HG03457 (cell line): Measurements from ENCODE around the gene SLC4A3.

Experiments
- ATAC-seq: cut with Tn5 transposase; IDR thresholded peaks from one replicate; pipeline ENCODE4 v1.9.1; 2021; ENCODE audit warnings: moderate number of reproducible peaks; ENCODE audit not compliant: unreplicated experiment

Gene SLC4A3, protein sequence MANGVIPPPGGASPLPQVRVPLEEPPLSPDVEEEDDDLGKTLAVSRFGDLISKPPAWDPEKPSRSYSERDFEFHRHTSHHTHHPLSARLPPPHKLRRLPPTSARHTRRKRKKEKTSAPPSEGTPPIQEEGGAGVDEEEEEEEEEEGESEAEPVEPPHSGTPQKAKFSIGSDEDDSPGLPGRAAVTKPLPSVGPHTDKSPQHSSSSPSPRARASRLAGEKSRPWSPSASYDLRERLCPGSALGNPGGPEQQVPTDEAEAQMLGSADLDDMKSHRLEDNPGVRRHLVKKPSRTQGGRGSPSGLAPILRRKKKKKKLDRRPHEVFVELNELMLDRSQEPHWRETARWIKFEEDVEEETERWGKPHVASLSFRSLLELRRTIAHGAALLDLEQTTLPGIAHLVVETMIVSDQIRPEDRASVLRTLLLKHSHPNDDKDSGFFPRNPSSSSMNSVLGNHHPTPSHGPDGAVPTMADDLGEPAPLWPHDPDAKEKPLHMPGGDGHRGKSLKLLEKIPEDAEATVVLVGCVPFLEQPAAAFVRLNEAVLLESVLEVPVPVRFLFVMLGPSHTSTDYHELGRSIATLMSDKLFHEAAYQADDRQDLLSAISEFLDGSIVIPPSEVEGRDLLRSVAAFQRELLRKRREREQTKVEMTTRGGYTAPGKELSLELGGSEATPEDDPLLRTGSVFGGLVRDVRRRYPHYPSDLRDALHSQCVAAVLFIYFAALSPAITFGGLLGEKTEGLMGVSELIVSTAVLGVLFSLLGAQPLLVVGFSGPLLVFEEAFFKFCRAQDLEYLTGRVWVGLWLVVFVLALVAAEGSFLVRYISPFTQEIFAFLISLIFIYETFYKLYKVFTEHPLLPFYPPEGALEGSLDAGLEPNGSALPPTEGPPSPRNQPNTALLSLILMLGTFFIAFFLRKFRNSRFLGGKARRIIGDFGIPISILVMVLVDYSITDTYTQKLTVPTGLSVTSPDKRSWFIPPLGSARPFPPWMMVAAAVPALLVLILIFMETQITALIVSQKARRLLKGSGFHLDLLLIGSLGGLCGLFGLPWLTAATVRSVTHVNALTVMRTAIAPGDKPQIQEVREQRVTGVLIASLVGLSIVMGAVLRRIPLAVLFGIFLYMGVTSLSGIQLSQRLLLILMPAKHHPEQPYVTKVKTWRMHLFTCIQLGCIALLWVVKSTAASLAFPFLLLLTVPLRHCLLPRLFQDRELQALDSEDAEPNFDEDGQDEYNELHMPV

DNA sequence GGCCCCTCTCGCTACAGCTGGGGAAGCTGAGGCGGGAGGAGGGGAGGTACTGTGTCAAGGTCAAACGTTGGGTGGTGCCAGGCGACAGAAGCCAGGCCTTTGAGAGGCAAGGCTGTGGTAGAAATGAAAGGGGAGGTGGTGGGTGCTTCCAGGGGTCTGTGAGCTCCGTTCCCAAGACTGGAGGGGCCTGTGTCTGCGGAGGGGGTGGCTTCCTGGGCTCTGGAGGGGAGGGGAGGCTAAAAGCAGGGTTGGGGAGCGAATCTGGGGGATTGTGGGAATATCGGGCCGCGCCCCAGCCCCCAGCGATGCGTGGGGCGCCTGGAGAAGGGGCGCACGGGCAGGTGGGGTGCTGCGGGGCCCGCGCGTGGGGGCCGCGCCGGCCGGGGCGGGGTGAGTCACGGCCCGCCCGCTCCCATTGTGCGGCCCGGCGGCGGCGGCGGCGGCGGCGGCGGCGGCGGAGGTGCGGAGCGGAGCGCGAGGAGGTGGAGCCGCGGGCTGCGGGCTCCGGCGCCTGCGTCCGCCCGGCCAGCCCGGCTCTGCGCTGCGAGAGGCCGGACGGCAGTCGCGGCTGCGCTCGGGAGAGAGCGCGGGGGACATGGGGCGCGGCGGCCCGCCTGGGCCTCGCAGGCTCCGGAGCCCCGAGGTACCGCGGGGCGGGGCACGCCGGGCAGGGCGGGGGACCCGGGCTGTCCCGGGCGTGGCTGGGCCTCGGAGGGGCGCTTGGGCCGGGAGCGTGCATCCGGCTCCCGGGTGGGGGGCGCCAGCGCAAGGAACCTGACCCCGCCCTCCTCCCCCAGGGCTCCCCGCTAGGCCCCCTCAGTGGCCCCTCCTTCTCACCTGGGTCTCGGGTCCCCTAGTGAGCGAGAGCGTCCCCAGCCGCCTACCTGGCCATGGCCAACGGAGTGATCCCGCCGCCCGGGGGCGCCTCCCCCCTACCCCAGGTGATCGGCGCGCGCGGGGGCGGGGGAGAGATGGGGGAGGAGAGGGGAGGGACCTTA is at the start of gene SLC4A3:
TSS of gene SLC4A3 (plus strand) at position 528 of the 998 bp plus-strand sequence. CDS start at position 891, 363 bp downstream.
- ATAC-seq = no peak

DNA sequence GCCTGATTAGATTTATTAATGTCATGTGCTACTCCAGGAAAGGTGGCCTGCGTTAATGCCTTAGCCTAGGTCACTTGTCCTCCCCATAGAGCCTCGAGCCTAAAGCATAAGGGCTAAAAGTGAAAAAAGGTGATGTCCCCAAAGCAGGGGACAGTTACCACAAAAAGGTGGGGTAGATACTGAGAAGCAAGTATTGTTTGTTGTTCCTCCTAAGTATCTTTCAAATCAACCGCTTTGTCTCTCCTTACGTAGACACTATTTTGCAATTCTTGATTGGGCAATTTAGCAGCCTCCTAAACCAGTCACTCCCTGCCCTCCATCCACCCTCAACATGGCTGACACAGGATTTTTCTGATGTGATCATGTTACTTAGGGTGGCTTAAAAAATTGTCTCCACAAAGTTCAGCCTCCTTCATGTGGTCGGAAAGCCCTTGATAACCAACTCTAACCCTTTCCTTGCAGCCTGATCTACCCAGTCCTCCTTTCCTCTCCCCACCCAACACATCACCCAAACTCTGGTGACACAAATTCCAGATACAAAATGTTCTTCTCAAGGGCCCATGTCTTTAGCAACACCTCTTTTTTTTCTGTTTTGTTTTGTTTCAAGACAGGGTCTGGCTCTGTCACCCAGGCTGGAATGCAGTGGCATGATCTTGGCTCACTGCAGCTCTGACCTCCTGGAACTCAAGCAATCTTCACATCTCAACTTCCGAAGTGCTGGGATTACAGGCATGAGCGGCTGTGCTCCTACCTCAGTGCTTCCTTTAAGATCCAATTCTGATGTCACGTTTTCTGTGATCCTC is 48.4 kb upstream of the SLC4A3 start:
- ATAC-seq = no peak

DNA sequence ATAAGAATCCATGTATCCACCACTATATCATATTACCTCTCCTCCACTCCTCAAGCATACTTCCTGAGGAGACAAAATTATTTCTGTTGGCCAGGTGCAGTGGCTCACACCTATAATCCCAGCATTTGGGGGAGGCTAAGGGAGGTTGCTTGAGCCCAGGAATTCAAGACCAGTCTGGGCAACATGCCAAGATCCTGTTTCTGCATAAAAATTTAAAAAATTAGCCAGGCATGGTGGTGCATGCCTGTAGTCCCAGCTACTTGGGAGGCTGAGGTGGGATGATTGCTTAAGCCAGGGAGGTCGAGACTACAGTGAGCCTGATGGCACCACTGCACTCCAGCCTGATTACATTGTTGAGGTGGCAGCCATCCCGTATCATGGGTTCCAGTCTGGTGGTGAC is 46.1 kb upstream of the SLC4A3 start:
- ATAC-seq = no peak

DNA sequence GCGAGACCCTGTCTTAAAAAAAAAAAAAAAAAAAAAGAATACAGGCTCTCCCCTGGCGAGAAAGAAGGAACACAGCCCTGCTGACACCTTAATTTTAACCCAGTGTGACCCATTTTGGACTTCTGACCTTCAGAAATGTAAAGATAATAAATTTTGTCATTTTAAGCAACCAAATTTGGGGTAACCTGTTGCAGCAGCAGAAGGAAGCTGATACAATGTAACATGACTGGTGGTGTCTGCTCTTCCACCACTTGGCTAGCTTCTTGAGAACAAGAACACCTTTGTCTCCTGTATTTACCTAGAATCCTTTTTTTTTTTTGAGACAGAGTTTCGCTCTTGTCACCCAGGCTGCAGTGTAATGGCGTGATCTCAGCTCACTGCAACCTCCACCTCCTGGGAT is 36.3 kb upstream of the SLC4A3 start:
- ATAC-seq = no peak

DNA sequence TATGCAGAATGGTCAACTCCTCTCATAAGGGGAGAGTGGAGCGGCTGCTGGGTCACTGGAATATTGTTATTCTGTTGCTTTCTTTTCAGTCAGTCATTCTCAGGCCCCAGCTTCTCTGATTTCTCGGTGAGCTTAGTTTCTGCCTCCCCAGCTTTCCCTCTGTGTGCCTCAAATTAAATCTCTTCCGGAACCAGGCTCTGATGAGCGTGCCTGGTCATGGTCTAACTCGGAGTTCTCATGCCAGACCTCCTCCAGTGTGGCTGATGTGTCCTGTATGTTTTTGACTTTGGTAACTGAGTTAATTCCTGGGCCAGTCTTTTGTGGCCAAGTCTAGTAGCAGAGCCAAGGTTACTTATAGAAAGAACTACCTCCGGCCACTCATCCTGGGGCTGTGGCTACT is 34.7 kb upstream of the SLC4A3 start:
- no peak for ATAC-seq

DNA sequence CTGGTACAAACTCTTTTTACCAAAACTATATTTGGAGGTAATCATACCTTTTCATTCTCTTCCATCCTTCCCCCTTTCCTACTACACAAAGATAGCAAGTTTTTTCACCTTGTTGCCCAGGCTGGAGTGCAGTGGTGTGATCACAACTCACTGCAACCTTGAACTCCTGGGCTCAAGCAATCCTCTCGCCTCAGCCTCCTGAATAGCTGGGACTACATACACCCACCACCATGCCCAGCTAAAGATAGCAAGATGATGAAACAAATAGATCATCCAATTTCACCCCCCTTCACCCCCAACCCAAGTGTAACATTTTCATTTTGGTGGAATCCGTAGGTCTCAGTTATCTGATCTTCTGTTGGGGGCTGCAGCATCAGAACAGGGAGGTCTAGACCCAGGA is 34.3 kb upstream of the SLC4A3 start:
- no peak for ATAC-seq

DNA sequence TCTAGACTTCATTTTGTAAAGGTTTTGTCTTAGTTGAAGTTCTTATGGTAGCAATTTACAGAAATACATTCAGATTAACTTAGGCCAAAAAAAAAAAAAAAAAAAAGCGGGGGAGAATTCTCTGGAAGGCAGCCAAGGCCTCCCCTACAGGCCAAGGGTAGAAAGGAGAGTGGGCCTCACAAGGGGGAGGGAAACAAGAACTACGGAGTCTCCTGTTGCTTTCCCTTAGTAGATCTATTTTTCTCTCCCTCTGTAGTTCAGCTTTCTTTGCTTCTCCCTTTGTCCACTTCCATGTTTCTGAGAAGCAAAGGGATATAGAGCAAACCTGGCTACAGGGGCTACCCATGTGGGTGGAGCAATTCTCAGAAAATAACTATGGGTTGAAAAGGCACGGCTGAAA is 32.2 kb upstream of the SLC4A3 start:
- ATAC-seq = no peak

DNA sequence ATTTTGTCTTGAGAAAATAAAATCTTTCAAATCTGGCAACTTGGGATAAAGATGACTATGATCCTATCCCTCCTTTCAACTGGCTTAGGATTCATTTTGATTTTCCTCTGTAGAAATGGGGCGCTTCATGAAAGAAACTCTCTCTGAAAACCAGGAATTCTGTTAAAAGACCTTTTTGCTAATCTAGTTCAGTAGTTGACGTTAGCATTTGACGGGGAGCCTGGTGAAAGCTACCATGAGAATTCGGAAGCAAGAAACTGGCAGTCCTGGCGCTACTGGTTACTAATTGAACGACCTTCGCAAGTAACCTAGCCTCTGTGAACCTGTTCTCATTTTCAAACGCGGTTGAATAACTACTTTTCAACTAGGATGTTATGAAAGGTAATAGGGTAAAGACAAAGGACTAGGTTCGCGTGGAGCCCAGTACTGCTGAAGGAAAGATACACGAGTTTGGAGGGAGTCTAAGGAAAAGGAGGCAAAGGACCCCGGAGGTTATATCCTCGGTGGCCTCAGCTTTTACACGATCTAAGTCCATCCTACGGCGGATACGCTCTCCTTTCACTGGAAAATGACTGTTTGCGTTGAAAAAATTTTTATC is 30.4 kb upstream of the SLC4A3 start:
- ATAC-seq = peak; percentile 15

DNA sequence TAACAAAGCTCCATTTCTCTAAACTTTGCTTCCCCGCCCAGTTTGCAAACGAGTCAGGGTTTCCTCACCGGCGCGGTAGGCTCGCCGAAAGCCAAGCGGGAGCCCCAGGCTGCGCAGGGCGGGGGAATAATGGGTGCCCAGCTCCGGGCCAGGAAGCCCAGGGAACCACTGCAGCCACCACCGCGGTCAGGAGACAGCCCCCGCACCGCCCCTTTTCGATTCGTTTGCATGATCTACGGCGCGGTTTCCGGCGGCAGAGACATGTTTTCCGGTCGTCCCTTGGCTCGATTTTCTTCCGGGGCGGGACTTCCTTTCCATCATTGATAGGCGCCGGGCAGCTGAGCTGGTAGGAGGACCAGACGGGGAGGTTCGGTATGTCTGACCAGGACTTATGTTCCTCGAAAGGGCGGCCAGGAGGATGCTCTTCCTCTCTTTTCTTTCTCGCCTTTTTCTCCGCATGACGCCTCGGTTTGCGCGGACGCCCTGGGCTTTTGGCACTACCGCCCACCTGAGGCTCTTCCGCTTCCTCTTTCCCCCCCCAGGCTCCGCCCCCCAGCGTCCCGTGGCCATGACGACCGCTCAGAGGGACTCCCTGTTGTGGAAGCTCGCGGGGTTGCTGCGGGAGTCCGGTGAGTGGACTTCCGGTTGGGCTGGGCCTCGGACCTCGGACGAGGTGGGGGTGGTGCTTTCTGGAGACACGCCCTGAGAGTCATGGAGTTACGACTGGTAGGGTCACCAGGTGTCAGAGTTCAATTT is 29.7 kb upstream of the SLC4A3 start, which contains the start of gene STK11IP:
TSS of gene STK11IP (plus strand) at position 306 of the 756 bp plus-strand sequence. CDS start at position 569, 263 bp downstream.
- ATAC-seq = peak; percentile 84

DNA sequence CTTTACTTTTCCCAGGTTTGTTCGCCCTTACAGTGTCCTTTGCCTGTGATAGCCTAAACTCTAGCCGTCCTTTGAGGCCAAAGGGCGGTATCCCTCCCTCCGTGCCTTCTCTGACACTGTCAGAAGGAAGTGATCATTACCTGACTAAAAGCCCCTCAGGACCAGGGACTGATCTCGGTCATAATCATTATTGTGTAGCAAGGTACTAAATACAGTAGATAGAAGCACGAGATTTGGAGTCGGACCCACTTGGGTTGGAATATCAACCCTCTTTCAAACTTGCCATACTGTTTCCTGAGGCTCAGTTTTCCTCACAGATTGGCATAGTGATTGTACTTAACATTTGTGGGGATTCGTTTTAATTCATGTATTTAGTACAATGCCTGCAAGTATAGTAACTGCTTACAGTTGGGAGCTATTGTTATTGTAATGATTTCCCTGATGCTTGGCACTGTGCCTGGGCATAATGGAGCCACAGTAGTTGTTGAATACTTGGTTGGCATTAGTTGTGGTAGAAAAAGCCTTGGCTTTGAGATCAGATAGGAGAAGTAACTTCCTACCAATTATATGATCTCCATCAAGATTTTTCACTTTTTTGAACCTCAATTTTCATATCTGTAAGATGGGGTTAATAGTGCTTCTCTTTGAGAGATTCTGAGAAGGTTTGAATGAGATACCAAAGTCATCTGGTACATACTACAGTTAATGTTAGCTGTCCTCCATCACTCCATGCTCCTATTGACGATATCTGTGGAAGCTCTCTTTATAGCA is 28.9 kb upstream of the SLC4A3 start:
- no peak for ATAC-seq

DNA sequence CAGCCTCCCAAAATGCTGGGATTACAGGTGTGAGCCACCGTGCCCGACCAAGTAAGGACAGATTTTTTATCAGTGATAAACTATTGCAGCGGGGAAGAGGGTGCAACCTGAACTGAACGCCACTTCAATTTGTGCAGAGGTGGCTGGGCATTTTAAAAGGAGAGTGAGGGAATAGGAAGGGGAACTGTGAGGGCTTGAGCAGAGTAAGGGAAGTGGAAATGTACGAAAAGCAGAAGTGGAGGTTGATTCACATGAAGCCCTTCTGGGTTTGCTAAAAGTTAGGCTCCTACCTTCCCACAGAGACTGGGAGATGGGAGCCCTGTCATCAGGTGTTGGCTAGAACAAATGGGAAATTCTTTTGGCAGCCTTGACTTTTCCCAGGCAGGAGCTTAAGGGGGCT is 23.7 kb upstream of the SLC4A3 start:
- no peak for ATAC-seq

DNA sequence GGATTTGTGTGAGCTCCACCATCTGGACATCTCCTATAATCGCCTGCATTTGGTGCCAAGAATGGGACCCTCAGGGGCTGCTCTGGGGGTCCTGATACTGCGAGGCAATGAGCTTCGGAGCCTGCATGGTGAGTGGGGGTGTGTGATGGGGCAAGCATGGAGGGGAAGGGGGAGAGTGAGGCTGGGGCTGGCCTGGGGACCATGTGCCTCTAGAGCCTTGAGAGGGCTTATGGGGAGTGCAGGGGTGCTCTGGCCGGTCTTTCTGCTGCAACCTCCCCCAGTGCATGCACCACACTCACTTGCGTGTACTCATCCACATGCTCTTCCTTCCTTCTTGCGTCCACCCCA is 21.8 kb upstream of the SLC4A3 start:
- ATAC-seq = no peak

DNA sequence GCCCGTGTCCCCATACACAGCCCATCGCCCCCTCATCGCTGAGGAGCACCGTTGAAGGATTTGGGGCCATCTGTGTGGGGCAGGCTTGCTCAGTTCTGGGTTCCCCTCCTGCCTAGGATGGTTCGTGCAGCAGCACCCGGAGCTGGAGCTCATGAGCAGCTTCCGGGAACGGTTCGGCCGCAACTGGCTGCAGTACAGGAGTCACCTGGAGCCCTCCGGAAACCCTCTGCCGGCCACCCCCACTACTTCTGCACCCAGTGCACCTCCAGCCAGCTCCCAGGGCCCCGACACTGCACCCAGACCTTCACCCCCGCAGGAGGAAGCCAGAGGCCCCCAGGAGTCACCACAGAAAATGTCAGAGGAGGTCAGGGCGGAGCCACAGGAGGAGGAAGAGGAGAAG is 19.5 kb upstream of the SLC4A3 start:
- no peak for ATAC-seq

DNA sequence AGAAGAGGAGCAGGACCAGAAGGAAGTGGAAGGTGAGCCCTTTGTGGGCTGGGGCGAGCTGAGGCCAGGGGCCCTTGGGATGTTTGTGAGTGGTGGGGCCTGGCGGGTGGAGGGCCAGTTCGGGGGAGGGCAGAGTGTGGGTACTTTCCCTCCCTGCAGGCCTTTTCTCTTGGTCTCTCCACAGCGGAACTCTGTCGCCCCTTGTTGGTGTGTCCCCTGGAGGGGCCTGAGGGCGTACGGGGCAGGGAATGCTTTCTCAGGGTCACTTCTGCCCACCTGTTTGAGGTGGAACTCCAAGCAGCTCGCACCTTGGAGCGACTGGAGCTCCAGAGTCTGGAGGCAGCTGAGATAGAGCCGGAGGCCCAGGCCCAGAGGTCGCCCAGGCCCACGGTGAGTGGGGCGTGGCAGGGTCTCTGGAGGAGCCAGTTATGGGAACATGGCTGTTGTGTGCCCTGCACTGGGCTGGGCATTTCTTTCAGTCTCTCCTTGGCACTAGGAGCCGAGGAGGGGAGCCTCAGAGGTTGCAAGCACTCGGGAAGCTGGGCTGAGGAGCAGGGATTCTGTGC is 18.9 kb upstream of the SLC4A3 start:
- ATAC-seq = no peak

DNA sequence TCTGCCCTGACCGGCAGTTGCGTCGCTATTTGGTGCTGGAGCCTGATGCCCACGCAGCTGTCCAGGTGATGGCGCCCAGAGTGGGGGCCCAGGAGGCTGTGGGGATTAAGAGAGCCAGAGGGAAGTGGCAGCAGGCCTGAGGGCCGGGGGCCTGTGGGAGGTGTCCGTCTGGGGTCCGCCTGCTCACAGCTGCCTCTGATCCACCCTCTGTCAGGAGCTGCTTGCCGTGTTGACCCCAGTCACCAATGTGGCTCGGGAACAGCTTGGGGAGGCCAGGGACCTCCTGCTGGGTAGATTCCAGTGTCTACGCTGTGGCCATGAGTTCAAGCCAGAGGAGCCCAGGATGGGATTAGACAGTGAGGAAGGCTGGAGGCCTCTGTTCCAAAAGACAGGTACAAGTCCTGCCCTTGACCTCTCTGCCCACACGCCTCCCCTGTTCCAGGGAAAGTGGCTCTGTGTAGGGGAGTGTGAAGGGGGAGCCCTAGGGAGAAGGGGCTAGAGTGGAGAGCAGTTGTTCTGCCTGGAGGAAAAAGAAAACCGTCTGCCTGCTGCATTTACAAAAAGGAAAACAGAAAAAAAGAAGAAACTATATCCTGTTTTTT is 18.2 kb upstream of the SLC4A3 start:
- ATAC-seq = no peak

DNA sequence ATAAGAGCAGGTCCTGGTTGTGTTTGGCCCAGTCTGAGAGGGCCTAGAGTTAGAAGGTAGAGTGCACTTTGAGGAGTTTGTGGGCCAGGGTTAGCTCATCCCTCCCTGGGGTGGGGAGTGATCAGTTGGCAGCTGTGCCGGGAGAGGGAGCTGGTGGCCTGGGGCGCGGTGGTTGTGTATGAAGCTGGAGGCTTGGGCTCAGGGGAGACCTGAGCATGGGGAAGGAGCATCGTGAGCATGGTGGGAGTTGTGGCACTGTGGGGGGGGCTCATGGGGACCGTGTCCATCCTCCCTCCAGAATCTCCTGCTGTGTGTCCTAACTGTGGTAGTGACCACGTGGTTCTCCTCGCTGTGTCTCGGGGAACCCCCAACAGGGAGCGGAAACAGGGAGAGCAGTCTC is 16.1 kb upstream of the SLC4A3 start:
- no peak for ATAC-seq
